GM23248 (cell line): Measurements from ENCODE around the gene BCL2. TPM values are rescaled to one million over a fixed set of nuclear protein-coding genes. Genes with fewer than 3 reads are reported as not detected.

Source experiments
- DNase-seq: peaks from one replicate; pipeline ENCODE4 v3.0.0-alpha.2; 2015
- H2AFZ ChIP-seq: fragments of 200-600 bp; sonication (generic); 2 replicates; pipeline ENCODE4 v1.6.1; 2016; ENCODE audit warnings: antibody characterized with exemption
- H3F3A ChIP-seq: fragments of 200-600 bp; sonication (generic); 2 replicates; pipeline ENCODE4 v1.6.1; 2016; ENCODE audit warnings: mild to moderate bottlenecking, antibody characterized with exemption, mixed run types; ENCODE audit not compliant: insufficient read depth
- H3K27ac ChIP-seq: fragments of 200-600 bp; sonication (generic); 2 replicates; pipeline ENCODE4 v1.5.1; 2016; ENCODE audit warnings: mild to moderate bottlenecking
- H3K27me3 ChIP-seq: fragments of 200-600 bp; sonication (generic); replicated peaks from 2 replicates; pipeline ENCODE4 v1.6.1; 2016; ENCODE audit warnings: mild to moderate bottlenecking; ENCODE audit not compliant: insufficient read depth
- H3K36me3 ChIP-seq: fragments of 200-600 bp; sonication (generic); 2 replicates; pipeline ENCODE4 v1.6.1; 2016; ENCODE audit warnings: low read depth, mild to moderate bottlenecking
- H3K4me1 ChIP-seq: fragments of 200-600 bp; sonication (generic); 2 replicates; pipeline ENCODE4 v1.6.1; 2016; ENCODE audit warnings: mild to moderate bottlenecking; ENCODE audit not compliant: insufficient read depth
- H3K4me2 ChIP-seq: fragments of 200-600 bp; sonication (generic); one replicate; pipeline ENCODE4 v1.6.1; 2016; ENCODE audit warnings: mild to moderate bottlenecking; ENCODE audit not compliant: unreplicated experiment
- H3K4me3 ChIP-seq: fragments of 200-600 bp; sonication (generic); 2 replicates; pipeline ENCODE4 v1.5.1; 2016; ENCODE audit warnings: mild to moderate bottlenecking
- H3K79me2 ChIP-seq: fragments of 200-600 bp; sonication (generic); 2 replicates; pipeline ENCODE4 v1.6.1; 2016; ENCODE audit warnings: mild to moderate bottlenecking; ENCODE audit not compliant: insufficient read depth
- H3K9ac ChIP-seq: fragments of 200-600 bp; sonication (generic); 2 replicates; pipeline ENCODE4 v1.6.1; 2016; ENCODE audit warnings: mild to moderate bottlenecking
- H3K9me2 ChIP-seq: fragments of 200-600 bp; sonication (generic); 2 replicates; pipeline ENCODE4 v1.6.1; 2016; ENCODE audit warnings: mixed run types, mild to moderate bottlenecking, moderate library complexity; ENCODE audit not compliant: insufficient read depth
- H3K9me3 ChIP-seq: fragments of 200-600 bp; sonication (generic); one replicate; pipeline ENCODE4 v1.6.1; 2017; ENCODE audit warnings: low read depth
- H4K20me1 ChIP-seq: fragments of 200-600 bp; sonication (generic); 2 replicates; pipeline ENCODE4 v1.6.0; 2016; ENCODE audit not compliant: insufficient read depth
- EZH2 ChIP-seq: fragments of 200-600 bp; sonication (generic); IDR thresholded peaks from 2 replicates; pipeline ENCODE4 v1.6.1; 2018; ENCODE audit warnings: antibody characterized with exemption, mild to moderate bottlenecking; ENCODE audit not compliant: insufficient read depth, poor library complexity, severe bottlenecking
- EZH2phosphoT487 ChIP-seq: fragments of 200-600 bp; sonication (generic); IDR thresholded peaks from 2 replicates; pipeline ENCODE4 v1.6.1; 2018; ENCODE audit warnings: antibody characterized with exemption, moderate library complexity, mild to moderate bottlenecking, low read depth; ENCODE audit not compliant: insufficient read depth
- WGBS, 2 experiments: methylation state at CpG; one replicate each; pipeline ENCODE4 v1.1.6; 2015 to 2017; ENCODE audit warnings: low lambda C conversion rate in 2 of 2, low coverage in 1 of 2; ENCODE audit errors: missing lambda C conversion rate in 2 of 2; 5-methylcytosine and 5-hydroxymethylcytosine counted together
- in situ Hi-C: fragments of 300-500 bp; cut with MboI; formaldehyde crosslinking; loops from 2 replicates; pipeline ENCODE4 v1.15.0; 2020
- polyA plus RNA-seq: library from polyadenylated mRNA; unstranded; fragments of >200 nt; fragmentation: Nextera tagmentation; extraction: Ambion mirVana; gene quantifications from 2 replicates; pipeline ENCODE4 v1.2.1, GENCODE V29; 2016
- total RNA-seq: library from RNA; depleted of rRNA; stranded (reverse); fragments of >200 nt; shearing (Covaris generic); gene quantifications from 2 replicates; pipeline ENCODE4 v1.2.3, GENCODE V29; 2014

BCL2 gene
- total and polyA plus RNA-seq, 2 experiments from 2014 or later = 0.30 to 1.5 TPM

DNA sequence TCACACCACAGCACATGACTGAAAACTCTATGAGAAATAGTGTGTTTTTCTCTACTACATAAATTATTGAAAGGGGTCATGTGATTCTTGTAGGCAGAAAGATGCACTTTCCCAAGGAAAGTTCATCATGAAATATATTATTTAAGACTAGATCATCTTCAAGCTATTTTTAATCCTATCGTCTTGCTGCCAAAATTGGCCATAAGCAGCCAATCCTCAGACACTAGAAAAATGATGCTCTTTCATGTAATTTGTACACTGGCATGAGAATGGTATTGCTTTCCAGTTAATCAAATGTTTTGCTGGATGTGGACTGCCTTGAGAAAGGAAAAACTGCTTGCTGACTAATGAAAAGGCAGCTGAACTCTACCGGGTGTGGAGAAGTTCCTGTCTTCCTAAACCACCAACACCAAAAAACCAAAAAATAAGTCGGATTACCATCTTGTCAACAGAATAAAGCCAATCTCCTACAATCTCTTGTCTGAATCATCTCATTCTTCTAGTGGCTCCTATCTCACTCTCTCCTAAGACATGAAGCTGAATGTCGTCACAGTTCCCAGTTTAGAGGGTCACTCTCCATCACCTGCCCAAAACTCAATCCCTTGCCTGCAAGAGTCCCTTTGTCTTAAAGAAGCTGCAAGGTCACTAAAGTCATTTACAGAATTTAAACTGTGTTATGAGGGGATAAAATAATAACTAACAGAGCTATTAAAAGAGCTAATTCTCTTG lies 5.3 kb downstream of the BCL2 start:
- no peak overlapping the region for H3K4me2 ChIP-seq

DNA sequence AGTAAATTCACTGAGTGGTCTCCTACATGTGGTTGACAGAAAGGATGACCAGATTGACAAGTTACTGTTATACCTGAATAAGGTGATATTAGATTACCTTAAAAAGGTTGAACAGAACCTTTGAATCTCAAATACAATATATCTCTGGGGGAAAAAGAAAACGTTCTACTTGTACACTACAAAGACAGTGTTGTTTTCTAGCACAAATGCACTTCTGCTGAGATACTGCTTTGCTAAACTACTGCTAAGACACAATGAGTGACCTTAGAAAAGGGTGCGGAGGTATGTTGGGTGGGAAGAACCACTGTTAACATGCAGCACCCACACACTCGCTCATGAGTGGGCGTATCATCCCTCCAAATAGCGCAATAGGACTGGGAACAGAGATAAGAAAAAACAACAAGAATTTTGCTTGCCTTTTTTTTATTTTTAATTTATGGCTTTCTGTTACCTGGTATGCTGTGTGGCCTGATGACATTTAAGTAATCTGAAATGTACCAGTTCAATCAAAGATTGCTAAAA lies 6.1 kb downstream of the BCL2 start:
- no peak overlapping the region for H3K4me2 ChIP-seq
- H3F3A ChIP-seq = peaks cover 3% of the 10 kb centered on the region; the same call in 1 of the 2 replicates
- DNase-seq = no peak
- no peak overlapping the region for H2AFZ ChIP-seq
- H3K4me3 ChIP-seq = no peak overlapping the region
- H3K36me3 ChIP-seq = no peaks in the 10 kb centered on the region
- no peaks in the 10 kb centered on the region for H4K20me1 ChIP-seq
- H3K9me3 ChIP-seq = no peaks in the 10 kb centered on the region
- no peak overlapping the region for H3K9ac ChIP-seq
- H3K9me2 ChIP-seq = no peaks in the 10 kb centered on the region
- no peaks in the 10 kb centered on the region for H3K27me3 ChIP-seq
- in situ Hi-C loops = no loop called here
- no peak overlapping the region for H3K27ac ChIP-seq
- no peak for TF ChIP-seq EZH2phosphoT487
- TF ChIP-seq EZH2 = no peak
- 85 to 87% methylated on average over 5 of the region's 5 CpGs for WGBS, 2 experiments
- 0 out of 2 replicates have a peak, but pooled peaks cover 1% of the 10 kb centered on the region for H3K4me1 ChIP-seq
- no peaks in the 10 kb centered on the region for H3K79me2 ChIP-seq

More for the DNA sequence above, 5.3 kb downstream of the BCL2 start:
- Histone ChIP-seq H3K9me2 (no peaks in the 10 kb centered on the region), H3K27ac (no peak overlapping the region), H3K4me3 (no peak overlapping the region), H3K9me3 (no peaks in the 10 kb centered on the region), H3K36me3 (no peaks in the 10 kb centered on the region), H3K9ac (no peak overlapping the region), H3F3A (peaks cover 3% of the 10 kb centered on the region; the same call in 1 of the 2 replicates), H3K79me2 (no peaks in the 10 kb centered on the region), H3K27me3 (no peaks in the 10 kb centered on the region), H4K20me1 (no peaks in the 10 kb centered on the region), H3K4me1 (0 out of 2 replicates have a peak, but pooled peaks cover 8% of the 10 kb centered on the region), H2AFZ (no peak overlapping the region)
- TF ChIP-seq EZH2 (no peak), EZH2phosphoT487 (no peak)
- in situ Hi-C loops = no loop called here
- no peak for DNase-seq
- WGBS, 2 experiments = 50 to 52% methylated on average over 4 of the region's 4 CpGs

DNA sequence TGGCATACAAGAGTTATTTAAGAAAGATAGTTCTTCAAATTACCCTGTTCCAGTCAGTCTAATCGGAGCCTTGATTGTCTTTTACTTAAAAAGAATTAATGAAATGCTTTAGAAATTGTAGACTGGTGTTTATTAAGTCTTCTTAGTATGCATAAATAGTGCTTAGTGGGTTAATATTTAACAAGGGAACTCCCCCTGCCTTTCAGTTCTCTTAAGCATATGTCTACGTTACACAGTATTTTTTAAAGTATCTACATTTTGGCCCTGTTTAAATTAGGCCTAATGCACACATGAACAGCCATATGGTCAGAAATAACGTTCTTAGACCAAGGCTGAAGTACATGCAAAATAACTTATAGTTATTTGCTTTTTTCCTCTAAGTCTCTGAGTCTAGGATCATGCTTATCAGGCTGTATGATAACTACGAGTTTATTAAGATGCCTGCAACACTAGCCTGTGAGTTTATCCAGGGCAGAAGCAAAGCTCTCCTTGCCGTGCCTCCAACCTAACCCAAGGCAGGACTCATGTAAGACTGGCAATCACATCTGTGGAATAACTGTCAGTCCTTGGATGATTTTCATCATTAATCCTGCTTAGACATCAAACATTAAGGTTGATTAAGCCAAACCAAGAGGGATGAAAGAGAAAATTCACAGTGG lies 6.7 kb downstream of the BCL2 start:
- Histone ChIP-seq H2AFZ (no peak overlapping the region), H3K4me3 (no peak overlapping the region), H3K27me3 (no peaks in the 10 kb centered on the region), H4K20me1 (no peaks in the 10 kb centered on the region), H3K4me2 (no peak overlapping the region), H3K27ac (no peak overlapping the region), H3K36me3 (no peaks in the 10 kb centered on the region), H3K4me1 (no peaks in the 10 kb centered on the region), H3K9ac (no peak overlapping the region), H3K9me3 (no peaks in the 10 kb centered on the region), H3F3A (peaks cover 3% of the 10 kb centered on the region; the same call in 1 of the 2 replicates), H3K79me2 (no peaks in the 10 kb centered on the region), H3K9me2 (no peaks in the 10 kb centered on the region)
- DNase-seq = no peak
- no peak for TF ChIP-seq EZH2phosphoT487
- no peak for TF ChIP-seq EZH2
- 75 to 76% methylated on average over 5 of the region's 5 CpGs for WGBS, 2 experiments
- in situ Hi-C loops = no loop called here

DNA sequence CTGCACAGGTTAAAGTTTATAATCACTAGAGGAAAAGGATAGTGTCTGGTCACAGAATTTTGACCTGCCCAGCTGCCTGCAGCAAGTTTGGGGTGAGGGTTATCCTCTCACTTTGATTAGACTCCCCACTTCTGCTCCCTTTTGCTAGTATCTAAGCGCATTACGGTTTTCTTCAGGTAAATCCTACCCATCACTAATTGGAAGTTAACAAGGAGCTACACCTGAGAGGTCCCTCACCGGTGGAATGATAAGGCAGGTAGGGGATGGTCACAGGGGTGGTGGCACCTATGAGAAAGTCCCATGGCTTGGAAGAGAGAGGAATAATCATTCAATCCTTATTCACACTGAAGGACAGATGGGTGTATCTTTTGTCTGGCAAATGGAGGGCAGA lies 7.6 kb downstream of the BCL2 start:
- H3K9me3 ChIP-seq = no peaks in the 10 kb centered on the region
- H3K27me3 ChIP-seq = no peaks in the 10 kb centered on the region
- WGBS, 2 experiments = 93 to 97% methylated on average over 3 of the region's 3 CpGs
- H3K79me2 ChIP-seq = no peaks in the 10 kb centered on the region
- in situ Hi-C loops = no loop called here
- no peaks in the 10 kb centered on the region for H3K4me1 ChIP-seq
- H3F3A ChIP-seq = peaks cover under 1% of the 10 kb centered on the region; the same call in 1 of the 2 replicates
- H3K27ac ChIP-seq = no peak overlapping the region
- no peaks in the 10 kb centered on the region for H4K20me1 ChIP-seq
- TF ChIP-seq EZH2phosphoT487 = no peak
- no peak for TF ChIP-seq EZH2
- H3K4me2 ChIP-seq = no peak overlapping the region
- no peak overlapping the region for H3K4me3 ChIP-seq
- DNase-seq = no peak
- no peaks in the 10 kb centered on the region for H3K9me2 ChIP-seq
- H3K36me3 ChIP-seq = no peaks in the 10 kb centered on the region
- no peak overlapping the region for H3K9ac ChIP-seq
- no peak overlapping the region for H2AFZ ChIP-seq
